ENCODE data around the gene NCBP3.
A peak's percentile ranks its signal among the peaks of the same experiment; 100 is the strongest.

NCBP3 gene

GRCh38 chr17:3780986-3781385 is 65.1 kb downstream of the NCBP3 start:
- no peak for DNase-seq

GRCh38 chr17:3777366-3778120 is 68.5 kb downstream of the NCBP3 start:
- no peak for DNase-seq

- no peak for DNase-seq
These were observed 72.1 kb downstream of the NCBP3 start for GRCh38 chr17:3773966-3774365.

- no peak for DNase-seq
These were observed 72.5 kb downstream of the NCBP3 start for GRCh38 chr17:3773511-3773910.

GRCh38 chr17:3772764-3773163 is 73.3 kb downstream of the NCBP3 start:
- no peak for DNase-seq

- DNase-seq: no peak
These were observed 74.9 kb downstream of the NCBP3 start for GRCh38 chr17:3771140-3771539.

- no peak for DNase-seq
These were observed 75.6 kb downstream of the NCBP3 start for GRCh38 chr17:3770466-3770865.

GRCh38 chr17:3768769-3769168 is 77.3 kb downstream of the NCBP3 start:
- DNase-seq: no peak

GRCh38 chr17:3768341-3768740 is 77.7 kb downstream of the NCBP3 start:
- DNase-seq: no peak

- DNase-seq: no peak
These were observed 79.3 kb downstream of the NCBP3 start for GRCh38 chr17:3766779-3767178.

GRCh38 chr17:3765981-3766380 is 80.1 kb downstream of the NCBP3 start:
- DNase-seq: no peak

GRCh38 chr17:3763777-3764170 is 82.3 kb downstream of the NCBP3 start:
- no peak for DNase-seq

GRCh38 chr17:3762922-3763776 is 82.9 kb downstream of the NCBP3 start:
- no peak for DNase-seq

GRCh38 chr17:3761918-3762380 is 84.1 kb downstream of the NCBP3 start:
- no peak for DNase-seq

GRCh38 chr17:3761036-3761917 is 84.8 kb downstream of the NCBP3 start:
- DNase-seq: no peak

GRCh38 chr17:3759597-3760216 is 86.3 kb downstream of the NCBP3 start:
- no peak for DNase-seq

- DNase-seq: no peak
These were observed 90.6 kb downstream of the NCBP3 start for GRCh38 chr17:3755335-3756030.

- peak; percentile 98 for DNase-seq
These were observed 91.3 kb downstream of the NCBP3 start for GRCh38 chr17:3754458-3755334.

- no peak for DNase-seq
These were observed 92.0 kb downstream of the NCBP3 start for GRCh38 chr17:3754066-3754457.

GRCh38 chr17:3753624-3754023 is 92.4 kb downstream of the NCBP3 start:
- DNase-seq: no peak
